ENCODE data around the gene LAMC3. TPM values are rescaled to one million over a fixed set of nuclear protein-coding genes. Genes with fewer than 3 reads are reported as not detected.

Gene LAMC3
- total RNA-seq, 8 experiments from 2014 or later, result 0.05 to 96.7 (median 0.35) TPM; not detected in 1

Other genes with a start within 250 kb of the LAMC3 start
- 10 to 100 TPM; 20.7 to 68.1 (median 33.2) TPM for gene ABL1, start 173.9 kb upstream of the LAMC3 start, total RNA-seq
- gene QRFP, start 112.4 kb upstream of the LAMC3 start, total RNA-seq, result 1 to 10 TPM in 3 of 8 experiments, under 1 TPM in 5; 0.33 to 3.0 (median 0.66) TPM
- gene FIBCD1, start 69.9 kb upstream of the LAMC3 start, total RNA-seq, result 1 to 10 TPM in 3 of 8 experiments, under 1 TPM in 5; 0.40 to 2.4 (median 0.54) TPM
- gene AIF1L, start 87.4 kb downstream of the LAMC3 start, total RNA-seq, result 10 to 100 TPM in 1 of 8 experiments, 1 to 10 TPM in 7; 1.2 to 24.5 (median 5.1) TPM
- 10 to 100 TPM; 11.4 to 43.1 (median 18.4) TPM for gene NUP214, start 116.4 kb downstream of the LAMC3 start, total RNA-seq

Measured in motor neuron (in vitro differentiated cells).